Loucy (cell line): ENCODE results near the gene RETREG3.

ENCODE experiments used
- H2AFZ ChIP-seq: fragments of 200-600 bp; sonication (generic); 2 replicates; pipeline ENCODE4 v1.6.0; 2016; ENCODE audit warnings: antibody characterized with exemption, mild to moderate bottlenecking, low read length, moderate library complexity
- H3F3A ChIP-seq: fragments of 200-600 bp; 2 replicates; pipeline ENCODE4 v1.6.0; 2016; ENCODE audit warnings: antibody characterized with exemption, low read depth, mild to moderate bottlenecking
- H3K27me3 ChIP-seq: fragments of 200-600 bp; sonication (generic); 2 replicates; pipeline ENCODE4 v1.6.1; 2014; ENCODE audit warnings: low read length, mild to moderate bottlenecking; ENCODE audit not compliant: insufficient read depth, poor library complexity, severe bottlenecking
- H3K36me3 ChIP-seq: fragments of 200-600 bp; sonication (generic); 2 replicates; pipeline ENCODE4 v1.6.1; 2016; ENCODE audit warnings: low read length; ENCODE audit not compliant: insufficient read depth
- H3K4me1 ChIP-seq: fragments of 200-600 bp; sonication (generic); 2 replicates; pipeline ENCODE4 v1.5.1; 2014; ENCODE audit warnings: low read length, mild to moderate bottlenecking; ENCODE audit not compliant: insufficient read depth, poor library complexity, severe bottlenecking
- H3K4me2 ChIP-seq: fragments of 200-600 bp; sonication (generic); 2 replicates; pipeline ENCODE4 v1.6.0; 2014; ENCODE audit warnings: antibody characterized with exemption, low read length, low read depth, mild to moderate bottlenecking; ENCODE audit not compliant: poor library complexity, severe bottlenecking
- H3K4me3 ChIP-seq: fragments of 200-600 bp; sonication (generic); 2 replicates; pipeline ENCODE4 v1.5.1; 2014; ENCODE audit warnings: low read length, mild to moderate bottlenecking, mixed read lengths; ENCODE audit not compliant: poor library complexity, severe bottlenecking
- H3K79me2 ChIP-seq: fragments of 200-600 bp; sonication (generic); 2 replicates; pipeline ENCODE4 v1.6.1; 2014; ENCODE audit warnings: low read length; ENCODE audit not compliant: insufficient read depth
- H3K9ac ChIP-seq: fragments of 200-600 bp; sonication (generic); 2 replicates; pipeline ENCODE4 v1.6.0; 2014; ENCODE audit warnings: mild to moderate bottlenecking, low read depth, low read length, moderate library complexity; ENCODE audit not compliant: poor library complexity, severe bottlenecking
- H3K9me2 ChIP-seq: fragments of 200-600 bp; sonication (generic); replicated peaks from 2 replicates; pipeline ENCODE4 v1.6.1; 2016; ENCODE audit warnings: low read depth, low read length, mixed read lengths
- H3K9me3 ChIP-seq: fragments of 200-600 bp; sonication (generic); 2 replicates; pipeline ENCODE4 v1.6.1; 2014; ENCODE audit warnings: mild to moderate bottlenecking, antibody characterized with exemption, low read length, low read depth; ENCODE audit not compliant: insufficient read depth
- H4K20me1 ChIP-seq: fragments of 200-600 bp; sonication (generic); 2 replicates; pipeline ENCODE4 v1.6.0; 2014; ENCODE audit warnings: antibody characterized with exemption, low read length, mild to moderate bottlenecking; ENCODE audit not compliant: insufficient read depth, poor library complexity, severe bottlenecking
- CTCF ChIP-seq: fragments of 200-600 bp; sonication (generic); conservative IDR thresholded peaks from 2 replicates; pipeline ENCODE4 v1.5.1; 2014; ENCODE audit warnings: mild to moderate bottlenecking, antibody characterized with exemption, low read length
- EZH2phosphoT487 ChIP-seq: fragments of 200-600 bp; IDR thresholded peaks from 2 replicates; pipeline ENCODE4 v1.6.1; 2018; ENCODE audit warnings: antibody characterized with exemption, mild to moderate bottlenecking, moderate library complexity, borderline replicate concordance

Gene RETREG3

GRCh38 chr17:42555122-42555622, 54.0 kb downstream of the RETREG3 start:
- H2AFZ ChIP-seq = peak overlapping the region; percentile 89

GRCh38 chr17:42554250-42555121, 54.7 kb downstream of the RETREG3 start:
- TF ChIP-seq EZH2phosphoT487 = no peak
- no peak for TF ChIP-seq CTCF
- Histone ChIP-seq H3K36me3 (no peaks in the 10 kb centered on the region), H3K4me1 (peaks cover 11% of the 10 kb centered on the region), H3K9me2 (no peaks in the 10 kb centered on the region), H3K4me2 (peak overlapping the region; percentile 87), H4K20me1 (peaks cover 11% of the 10 kb centered on the region), H3K27me3 (no peaks in the 10 kb centered on the region), H3K9ac (peak overlapping the region; percentile 88), H3K4me3 (peak overlapping the region; percentile 98), H3F3A (no peaks in the 10 kb centered on the region), H2AFZ (peak overlapping the region; percentile 89), H3K9me3 (no peaks in the 10 kb centered on the region), H3K79me2 (peaks cover 29% of the 10 kb centered on the region)

More at GRCh38 chr17:42555122-42555622, 54.0 kb downstream of the RETREG3 start:
- Histone ChIP-seq H3K9me3 (no peaks in the 10 kb centered on the region), H3F3A (no peaks in the 10 kb centered on the region), H3K4me2 (peak overlapping the region; percentile 87), H3K9ac (peak overlapping the region; percentile 88), H3K4me3 (peak overlapping the region; percentile 98), H4K20me1 (peaks cover 11% of the 10 kb centered on the region), H3K27me3 (no peaks in the 10 kb centered on the region), H3K4me1 (peaks cover 11% of the 10 kb centered on the region), H3K79me2 (peaks cover 29% of the 10 kb centered on the region), H3K9me2 (no peaks in the 10 kb centered on the region), H3K36me3 (no peaks in the 10 kb centered on the region)
- TF ChIP-seq CTCF (no peak), EZH2phosphoT487 (no peak)

- no peaks in the 10 kb centered on the region for H3K9me3 ChIP-seq
- peaks cover 29% of the 10 kb centered on the region for H3K79me2 ChIP-seq
- H3K4me1 ChIP-seq = peaks cover 11% of the 10 kb centered on the region
- peak overlapping the region; percentile 59; the same call in 1 of the 2 replicates for H2AFZ ChIP-seq
- peak overlapping the region; percentile 98 for H3K4me3 ChIP-seq
- no peaks in the 10 kb centered on the region for H3K9me2 ChIP-seq
- peak overlapping the region; percentile 87 for H3K4me2 ChIP-seq
- H3F3A ChIP-seq = no peaks in the 10 kb centered on the region
- no peak for TF ChIP-seq EZH2phosphoT487
- no peak; the same call in 1 of the 2 replicates for TF ChIP-seq CTCF
- peaks cover 11% of the 10 kb centered on the region for H4K20me1 ChIP-seq
- H3K36me3 ChIP-seq = no peaks in the 10 kb centered on the region
- peak overlapping the region; percentile 88 for H3K9ac ChIP-seq
- H3K27me3 ChIP-seq = no peaks in the 10 kb centered on the region
These were observed 55.3 kb downstream of the RETREG3 start for GRCh38 chr17:42553866-42554249.
